Measurements from ENCODE around the gene STOM. TPM values are rescaled to one million over a fixed set of nuclear protein-coding genes. Genes with fewer than 3 reads are reported as not detected.

STOM gene
- total RNA-seq, 2 donors from 2014 or later, result 59.9 to 70.5 TPM

DNA sequence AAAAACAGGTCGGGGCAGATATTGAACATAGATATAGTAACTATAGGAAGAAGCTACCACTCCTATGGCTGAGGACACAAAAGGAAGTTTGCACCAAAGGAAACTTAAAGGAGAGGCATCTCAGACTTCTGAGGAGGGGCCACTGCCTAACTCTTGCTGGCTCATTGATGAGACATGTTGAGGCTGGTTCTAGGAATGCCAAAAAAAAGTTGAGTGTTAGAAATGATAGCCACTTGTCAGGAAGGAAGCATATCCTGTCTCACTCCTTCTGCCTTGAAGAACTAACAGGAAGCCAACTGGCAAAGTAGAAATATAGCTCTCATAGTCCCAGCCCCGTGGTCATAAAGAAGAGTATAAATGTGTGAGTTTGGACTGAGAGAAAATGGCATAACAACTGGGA, 23.3 kb upstream of the STOM start:
- intact Hi-C loops (cut with DNase I), result no loop called here
- DNase-seq (no peak), ATAC-seq (no peak)
- TF ChIP-seq POLR2A (IDR thresholded peaks at IDR 0.05), result no peak
- TF ChIP-seq, protein P1, sequence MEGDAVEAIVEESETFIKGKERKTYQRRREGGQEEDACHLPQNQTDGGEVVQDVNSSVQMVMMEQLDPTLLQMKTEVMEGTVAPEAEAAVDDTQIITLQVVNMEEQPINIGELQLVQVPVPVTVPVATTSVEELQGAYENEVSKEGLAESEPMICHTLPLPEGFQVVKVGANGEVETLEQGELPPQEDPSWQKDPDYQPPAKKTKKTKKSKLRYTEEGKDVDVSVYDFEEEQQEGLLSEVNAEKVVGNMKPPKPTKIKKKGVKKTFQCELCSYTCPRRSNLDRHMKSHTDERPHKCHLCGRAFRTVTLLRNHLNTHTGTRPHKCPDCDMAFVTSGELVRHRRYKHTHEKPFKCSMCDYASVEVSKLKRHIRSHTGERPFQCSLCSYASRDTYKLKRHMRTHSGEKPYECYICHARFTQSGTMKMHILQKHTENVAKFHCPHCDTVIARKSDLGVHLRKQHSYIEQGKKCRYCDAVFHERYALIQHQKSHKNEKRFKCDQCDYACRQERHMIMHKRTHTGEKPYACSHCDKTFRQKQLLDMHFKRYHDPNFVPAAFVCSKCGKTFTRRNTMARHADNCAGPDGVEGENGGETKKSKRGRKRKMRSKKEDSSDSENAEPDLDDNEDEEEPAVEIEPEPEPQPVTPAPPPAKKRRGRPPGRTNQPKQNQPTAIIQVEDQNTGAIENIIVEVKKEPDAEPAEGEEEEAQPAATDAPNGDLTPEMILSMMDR (IDR thresholded peaks at IDR 0.05), result no peak
- Histone ChIP-seq H3K9me3 (no peaks in the 10 kb centered on the region), H3K4me1 (no peaks in the 10 kb centered on the region), H3K36me3 (replicated peaks in 1 of 2; ENCODE audit: insufficient read depth in 1 of 2, low read depth in 2 of 2) (no peaks in the 10 kb centered on the region), H3K27me3 (no peaks in the 10 kb centered on the region), H3K4me3 (no peak overlapping the region), H3K27ac (no peak overlapping the region)
- WGBS, 2 donors, result 45 to 62% methylated on average over 2 of the region's 2 CpGs

DNA sequence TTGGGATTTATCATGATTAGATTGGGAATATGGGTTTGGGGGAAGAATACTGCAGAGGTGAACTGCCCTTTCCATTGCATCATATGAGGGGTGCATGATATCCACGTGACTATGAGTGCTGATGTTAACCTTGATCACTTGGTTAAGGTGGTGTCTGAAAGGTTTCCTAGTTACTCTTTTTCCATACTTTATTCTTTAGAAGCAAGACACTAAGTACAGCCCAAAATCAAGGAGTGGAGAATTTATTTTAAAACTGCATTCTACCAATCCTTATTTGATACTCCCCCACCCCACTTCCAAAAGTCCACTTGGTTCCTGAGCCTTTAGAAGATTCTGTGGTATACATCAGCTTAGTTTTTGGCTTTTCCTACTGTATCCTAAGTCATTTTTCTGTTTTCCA, 20.3 kb upstream of the STOM start:
- Histone ChIP-seq H3K4me1 (no peaks in the 10 kb centered on the region), H3K4me3 (no peak overlapping the region), H3K36me3 (replicated peaks in 1 of 2; ENCODE audit: insufficient read depth in 1 of 2, low read depth in 2 of 2) (no peaks in the 10 kb centered on the region), H3K9me3 (no peaks in the 10 kb centered on the region), H3K27me3 (no peaks in the 10 kb centered on the region), H3K27ac (no peak overlapping the region)
- WGBS, 2 donors, result 50 to 63% methylated on average over 1 of the region's 1 CpG
- intact Hi-C loops (cut with DNase I), result no loop called here
- no peak for ATAC-seq
- no peak for DNase-seq
- no peak for TF ChIP-seq POLR2A (IDR thresholded peaks at IDR 0.05)
- TF ChIP-seq, protein P1 (IDR thresholded peaks at IDR 0.05), result no peak

DNA sequence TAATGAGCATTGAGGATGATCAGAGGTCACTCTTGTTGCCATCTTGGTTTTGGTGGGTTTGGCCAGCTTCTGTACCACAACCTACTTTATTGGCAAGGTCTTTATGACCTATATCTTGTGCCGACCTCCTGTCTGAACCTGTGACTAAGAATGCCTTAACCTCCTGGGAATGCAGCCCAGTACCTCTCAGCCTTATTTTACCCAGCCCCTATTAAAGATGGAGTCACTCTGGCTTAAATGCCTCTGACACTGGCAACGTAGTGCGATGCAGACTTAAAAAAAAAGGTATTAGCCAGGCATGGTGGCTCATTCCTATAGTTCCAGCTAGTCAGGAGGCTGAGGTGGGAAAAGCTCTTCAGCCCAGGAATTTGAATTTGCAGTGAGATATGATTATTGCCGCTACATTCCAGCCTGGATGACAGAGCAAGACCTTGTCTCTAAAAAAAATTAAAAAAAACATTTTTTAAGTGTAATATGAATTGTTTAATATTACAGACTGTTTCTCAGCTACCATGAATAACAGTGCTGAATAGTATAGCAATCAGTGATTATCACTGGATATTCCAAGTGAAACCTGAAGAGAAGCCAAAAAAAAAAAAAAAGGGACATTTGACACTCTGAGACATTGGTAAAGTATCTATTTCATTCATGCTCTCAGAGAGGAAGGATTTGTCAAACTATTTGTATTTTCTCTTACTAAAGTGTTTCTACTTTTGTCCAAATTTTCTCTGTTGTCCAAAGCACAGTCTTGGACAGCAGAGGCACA, 18.3 kb upstream of the STOM start:
- no peak for DNase-seq
- 85 to 87% methylated on average over 4 of the region's 4 CpGs for WGBS, 2 donors
- TF ChIP-seq POLR2A (IDR thresholded peaks at IDR 0.05), result no peak
- TF ChIP-seq, protein P1 (IDR thresholded peaks at IDR 0.05), result no peak
- Histone ChIP-seq H3K4me3 (no peak overlapping the region), H3K27ac (no peak overlapping the region), H3K4me1 (no peaks in the 10 kb centered on the region), H3K36me3 (replicated peaks in 1 of 2; ENCODE audit: insufficient read depth in 1 of 2, low read depth in 2 of 2) (no peaks in the 10 kb centered on the region), H3K9me3 (no peaks in the 10 kb centered on the region), H3K27me3 (no peaks in the 10 kb centered on the region)
- no peak for ATAC-seq
- intact Hi-C loops (cut with DNase I), result no loop called here

DNA sequence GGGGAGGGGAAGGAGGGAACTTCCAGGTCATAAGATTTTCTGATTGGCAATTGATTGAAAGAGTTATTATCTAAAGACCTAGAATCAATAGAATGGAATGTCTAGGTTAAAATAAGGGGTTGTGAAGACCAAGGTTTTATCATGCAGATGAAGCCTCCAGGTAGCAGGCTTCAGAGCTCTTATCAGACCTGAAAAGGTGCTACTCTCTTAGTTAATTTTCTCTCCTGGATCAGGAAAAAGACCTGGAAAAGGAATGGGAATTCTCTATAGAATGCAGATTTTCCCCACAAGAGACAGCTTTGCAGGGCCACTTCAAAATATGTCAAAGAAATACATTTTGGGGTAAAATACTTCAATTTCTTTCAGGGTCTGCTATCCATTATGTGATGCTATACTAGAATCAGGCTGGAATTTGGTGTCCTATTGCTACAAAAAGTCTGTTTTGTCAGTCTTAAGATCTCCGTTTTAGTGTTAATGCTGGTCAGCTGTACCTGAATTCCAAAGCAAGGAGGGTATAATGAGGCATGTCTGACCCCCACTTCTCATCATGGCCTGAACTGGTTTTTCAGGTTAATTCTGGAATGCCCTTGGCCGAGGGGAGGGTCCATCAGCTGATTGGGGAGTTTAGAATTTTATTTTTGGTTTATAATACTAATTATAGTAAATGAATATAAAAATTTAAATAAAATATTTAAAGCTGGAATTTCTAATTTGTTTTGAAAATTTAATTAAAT, 16.6 kb upstream of the STOM start:
- TF ChIP-seq, protein P1 (IDR thresholded peaks at IDR 0.05), result no peak
- no peak for TF ChIP-seq POLR2A (IDR thresholded peaks at IDR 0.05)
- Histone ChIP-seq H3K36me3 (replicated peaks in 1 of 2; ENCODE audit: insufficient read depth in 1 of 2, low read depth in 2 of 2) (no peaks in the 10 kb centered on the region), H3K4me1 (no peaks in the 10 kb centered on the region), H3K9me3 (no peaks in the 10 kb centered on the region), H3K27ac (no peak overlapping the region), H3K27me3 (no peaks in the 10 kb centered on the region), H3K4me3 (no peak overlapping the region)
- 45 to 55% methylated on average over 2 of the region's 2 CpGs for WGBS, 2 donors
- intact Hi-C loops (cut with DNase I), result no loop called here
- DNase-seq, result no peak
- no peak for ATAC-seq

Data from body of pancreas (tissue), 4 donors.